Bone marrow (tissue), 2 donors: ENCODE measurements around the gene OR52I2.

ENCODE experiments used
- DNase-seq, 2 donors: peaks; one replicate each; lab custom pipeline; 2025; lab: John Stamatoyannopoulos, UW

Gene OR52I2

DNA sequence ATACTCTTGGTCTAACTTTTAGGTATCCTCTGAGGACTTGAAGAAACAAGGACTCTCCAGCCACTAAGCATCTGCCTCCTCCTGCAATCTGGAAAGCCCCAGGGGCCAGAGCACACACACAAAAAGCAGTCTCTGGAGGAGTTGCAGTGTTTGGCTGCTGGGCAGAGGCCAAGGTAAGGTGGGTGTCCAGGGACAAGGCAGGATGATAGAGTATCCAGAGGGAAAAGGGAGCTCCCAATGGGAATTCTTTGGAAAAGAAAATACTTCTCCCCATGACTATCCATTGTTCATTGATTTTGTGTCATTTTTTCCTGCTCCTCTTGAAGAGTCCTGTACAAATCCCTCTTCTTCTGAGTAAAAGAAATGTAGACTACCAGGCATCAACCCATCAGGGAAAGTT, at the start of gene OR52I2:
Gene OR52I2 (plus strand): TSS at position 301 of the 400 bp plus-strand sequence.
- DNase-seq: no peak

GRCh38 chr11:4539603-4540219, 41.8 kb upstream of the OR52I2 start:
- peak; percentile 5 to 31 for DNase-seq

DNA sequence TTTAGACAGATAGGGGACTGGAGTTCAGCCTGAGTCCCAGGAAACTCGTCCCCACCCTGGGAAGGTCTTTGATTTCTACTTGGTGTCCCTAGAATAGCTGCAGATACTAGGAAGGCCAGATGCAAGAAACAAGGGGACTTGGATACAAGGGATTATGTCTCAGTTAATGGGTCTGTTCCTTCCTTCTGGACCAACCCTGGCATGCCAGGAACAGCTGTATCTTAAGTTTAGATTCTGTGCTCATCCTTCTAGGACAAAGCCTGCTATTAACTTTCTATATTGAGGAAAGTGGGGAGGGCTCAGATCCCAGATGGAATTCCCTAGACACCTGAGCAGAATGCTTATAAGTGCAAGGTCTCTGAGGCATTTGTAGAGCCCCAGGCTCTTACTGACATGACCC, 40.5 kb upstream of the OR52I2 start:
- DNase-seq: no peak

GRCh38 chr11:4543561-4543960, 38.0 kb upstream of the OR52I2 start:
- no peak for DNase-seq

DNA sequence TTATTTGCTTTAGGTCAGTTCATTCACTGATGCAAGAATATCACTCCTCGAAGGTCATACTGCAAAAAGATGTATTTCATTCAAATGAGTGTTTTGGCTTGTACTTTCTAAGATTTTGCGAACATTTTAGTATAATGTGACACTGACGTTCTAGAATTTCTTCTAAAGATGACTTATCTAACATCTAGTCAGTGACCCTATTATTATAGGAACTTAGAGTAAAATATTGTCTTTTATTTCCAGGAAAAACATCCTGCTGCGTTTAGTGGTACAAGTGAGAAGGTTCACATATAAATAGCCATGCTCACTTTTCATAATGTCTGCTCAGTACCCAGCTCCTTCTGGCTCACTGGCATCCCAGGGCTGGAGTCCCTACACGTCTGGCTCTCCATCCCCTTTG, 36.7 kb upstream of the OR52I2 start, which contains the start of gene OR52M1:
Gene OR52M1 (plus strand): TSS at position 301 of the 400 bp plus-strand sequence. CDS start 0 bp downstream, at position 301.
- no peak for DNase-seq

- DNase-seq: no peak
Measured at GRCh38 chr11:4546878-4547277, 34.7 kb upstream of the OR52I2 start.

- DNase-seq: no peak
Measured at GRCh38 chr11:4547416-4547815, 34.1 kb upstream of the OR52I2 start.

DNA sequence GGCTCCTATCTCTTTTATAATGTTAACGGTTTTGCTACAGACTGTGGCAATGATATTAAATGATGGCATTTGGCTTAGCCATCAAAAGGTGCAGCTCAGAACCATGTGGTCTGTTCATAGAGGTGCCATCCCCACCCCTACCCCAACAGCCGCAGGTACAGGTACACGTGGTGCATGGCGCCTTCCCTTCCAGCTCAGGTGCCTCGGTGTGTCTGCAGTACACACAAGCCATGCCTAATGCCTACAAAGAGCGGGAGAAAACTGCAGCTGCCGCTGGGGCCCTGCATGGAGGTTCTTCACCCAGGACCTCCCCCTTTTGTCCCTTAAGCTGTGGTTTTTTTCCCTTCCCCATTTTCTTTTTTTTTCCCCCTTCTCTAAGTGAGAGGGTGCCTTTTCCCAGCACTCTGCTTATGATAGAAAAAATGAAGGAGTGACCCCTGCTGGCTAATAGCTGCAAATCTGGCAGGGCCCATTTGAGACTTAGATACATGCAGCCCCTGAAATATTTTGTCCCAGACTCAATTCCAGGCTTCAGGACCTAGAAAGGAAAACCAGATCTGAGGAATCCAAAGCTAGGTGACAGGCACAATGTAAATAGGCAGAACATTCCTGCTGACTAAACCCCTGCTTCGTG, 30.1 kb upstream of the OR52I2 start:
- DNase-seq: no peak

DNA sequence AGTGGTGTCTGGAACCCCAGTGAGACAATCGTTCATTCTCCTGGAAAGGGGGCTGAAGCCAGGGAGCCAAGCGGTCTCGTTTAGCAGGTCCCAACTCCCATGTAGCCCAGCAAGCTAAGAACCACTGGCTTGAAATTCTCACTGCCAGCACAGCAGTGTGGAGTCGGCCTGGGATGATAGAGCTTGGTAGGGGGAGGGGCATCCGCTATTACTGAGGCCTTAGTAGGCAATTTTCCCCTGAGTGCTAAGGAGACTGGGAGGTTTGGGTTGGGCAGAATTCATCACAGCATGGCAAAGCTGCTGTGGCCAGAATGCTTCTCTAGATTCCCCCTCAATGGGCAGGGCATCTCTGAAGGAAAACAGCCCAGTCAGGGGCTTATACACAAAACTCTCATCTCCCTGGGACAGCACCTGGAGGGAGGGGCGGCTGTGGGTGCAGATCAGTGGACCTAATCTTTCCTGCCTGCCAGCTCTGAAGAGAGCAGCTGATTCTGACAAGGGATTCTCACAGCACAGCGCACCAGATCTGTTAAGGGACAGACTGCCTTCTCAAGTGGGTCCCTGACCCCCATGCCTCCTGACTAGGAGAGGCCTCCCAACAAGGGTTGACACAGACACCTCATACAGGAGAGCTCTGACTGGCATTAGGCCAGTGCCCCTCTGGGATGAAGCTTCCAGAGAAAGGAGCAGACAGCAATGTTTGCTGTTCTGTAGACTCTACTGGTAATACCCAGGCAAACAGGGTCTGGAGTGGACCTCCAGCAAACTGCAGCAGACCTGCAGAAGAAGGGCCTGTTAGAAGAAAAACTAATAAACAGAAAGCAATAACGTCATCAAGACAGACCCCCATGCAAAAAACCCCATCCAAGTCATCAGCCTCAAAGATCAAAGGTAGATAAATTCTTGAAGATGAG, 21.8 kb upstream of the OR52I2 start:
- no peak for DNase-seq

GRCh38 chr11:4560467-4560866, 21.1 kb upstream of the OR52I2 start:
- DNase-seq: no peak

DNA sequence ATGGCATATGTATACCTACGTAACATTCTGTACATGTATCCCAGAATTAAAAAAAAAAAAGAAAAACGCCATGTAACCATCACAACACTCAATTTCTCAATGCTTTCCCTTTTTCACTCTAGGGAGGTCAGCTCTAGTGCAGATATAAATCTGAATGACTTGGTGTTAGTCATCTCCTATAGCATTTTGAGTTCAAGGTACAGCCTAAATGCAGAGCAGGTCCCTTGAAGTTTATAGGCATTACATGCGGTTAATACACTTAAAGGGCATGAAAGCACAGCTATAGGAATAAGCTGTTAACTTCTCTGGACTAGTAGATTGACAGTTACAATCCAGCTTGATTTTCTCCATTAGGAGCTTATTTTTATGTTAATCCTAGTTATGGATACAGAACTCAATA, 16.2 kb upstream of the OR52I2 start:
- DNase-seq: no peak

DNA sequence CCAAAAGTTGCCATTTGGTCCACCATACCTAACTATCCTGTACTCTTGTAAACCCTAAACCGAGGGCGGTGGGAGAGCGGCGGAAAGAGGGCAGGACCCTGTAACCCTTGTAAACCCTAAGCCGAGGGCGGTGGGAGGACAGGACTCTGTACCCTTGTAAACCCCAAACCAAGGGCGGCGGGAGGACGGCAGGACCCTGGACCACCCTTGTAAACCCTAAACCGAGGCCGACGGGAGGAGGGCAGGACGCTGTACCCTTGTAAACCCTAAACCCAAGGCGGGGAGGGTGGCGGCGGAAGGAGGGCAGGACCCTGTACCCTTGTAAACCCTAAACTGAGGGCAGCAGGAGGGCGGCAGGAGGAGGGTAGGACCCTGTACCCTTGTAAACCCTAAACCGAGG, 12.5 kb upstream of the OR52I2 start:
- DNase-seq: no peak

- DNase-seq: no peak
Measured at GRCh38 chr11:4576880-4577279, 4.7 kb upstream of the OR52I2 start.

DNA sequence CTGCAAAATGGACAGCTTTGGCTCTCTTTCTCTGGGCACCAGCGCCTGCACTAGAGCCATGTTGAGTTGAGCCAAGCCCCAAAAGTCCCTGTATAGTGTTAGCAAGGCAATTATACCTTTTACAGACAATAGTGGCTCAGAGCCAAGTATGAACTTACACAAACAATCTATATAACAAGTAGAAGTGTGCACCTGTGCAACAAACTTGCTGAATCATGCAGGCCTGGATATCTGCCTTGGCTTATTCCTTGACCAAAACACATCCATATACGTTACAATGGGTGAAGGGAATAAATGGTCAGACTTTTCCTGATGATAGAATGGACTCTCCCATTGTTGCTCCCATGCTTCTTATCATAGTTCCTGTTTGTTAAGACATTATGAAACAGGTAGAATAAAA, 3.8 kb upstream of the OR52I2 start:
- no peak for DNase-seq

DNA sequence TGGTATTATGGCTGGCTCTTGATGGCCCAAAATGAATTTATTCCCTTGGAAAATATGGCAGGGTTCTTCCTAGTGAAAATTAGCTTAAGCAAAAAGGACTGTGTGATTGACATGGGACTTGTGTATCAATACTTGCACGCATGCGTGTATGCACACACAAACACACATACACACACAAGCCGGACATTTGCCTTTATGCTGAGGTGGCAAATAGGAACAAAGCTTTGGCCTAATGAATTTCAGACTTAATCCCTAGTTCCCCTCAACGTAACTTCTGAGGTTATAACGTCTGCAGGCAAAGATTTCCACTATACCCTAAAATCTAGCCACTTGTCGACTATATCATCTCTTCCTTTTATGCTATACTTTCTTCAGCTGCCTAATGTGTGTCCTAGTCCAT, 2.9 kb upstream of the OR52I2 start:
- DNase-seq: no peak

GRCh38 chr11:4580124-4580523, 1.4 kb upstream of the OR52I2 start:
- DNase-seq: no peak

DNA sequence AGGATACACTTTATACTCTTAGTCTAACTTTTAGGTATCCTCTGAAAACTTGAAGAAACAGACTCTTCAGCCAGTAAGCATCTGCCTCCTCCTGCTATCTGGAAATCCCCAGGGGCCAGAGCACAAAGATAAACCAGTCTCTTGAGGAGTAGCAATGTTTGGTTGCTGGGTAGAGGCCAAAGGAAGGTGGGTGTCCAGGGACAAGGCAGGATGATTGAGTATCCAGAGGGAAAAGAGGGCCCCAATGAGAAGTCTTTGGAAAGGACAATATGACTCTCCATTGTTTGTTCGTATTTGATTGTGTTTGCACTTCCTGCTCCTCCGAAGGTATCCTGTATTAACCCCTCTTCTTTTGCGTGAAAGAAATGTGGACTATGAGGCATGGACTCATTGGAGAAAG, 7.5 kb downstream of the OR52I2 start:
- DNase-seq: no peak

DNA sequence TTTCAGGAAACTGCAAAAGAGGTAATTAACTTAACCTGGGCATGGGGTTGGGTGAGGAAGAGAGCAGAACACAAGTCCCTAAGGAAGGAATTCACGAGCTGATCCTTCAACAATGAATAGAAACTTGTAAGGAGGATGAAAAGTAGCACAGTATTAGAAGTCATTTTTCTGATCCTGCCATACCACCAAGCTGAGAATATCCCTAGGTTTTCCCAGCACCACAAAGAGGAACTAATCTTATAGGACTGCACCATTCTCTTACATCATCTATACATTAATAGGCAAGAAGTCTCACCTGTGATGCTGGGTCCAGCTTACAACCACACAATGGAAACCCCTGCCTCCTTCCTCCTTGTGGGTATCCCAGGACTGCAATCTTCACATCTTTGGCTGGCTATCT, 12.2 kb downstream of the OR52I2 start, which contains the start of gene OR52I1:
Gene OR52I1 (plus strand): TSS at position 301 of the 400 bp plus-strand sequence. CDS start 0 bp downstream, at position 301.
- DNase-seq: no peak

- DNase-seq: no peak
Measured at GRCh38 chr11:4605057-4605456, 23.5 kb downstream of the OR52I2 start.

DNA sequence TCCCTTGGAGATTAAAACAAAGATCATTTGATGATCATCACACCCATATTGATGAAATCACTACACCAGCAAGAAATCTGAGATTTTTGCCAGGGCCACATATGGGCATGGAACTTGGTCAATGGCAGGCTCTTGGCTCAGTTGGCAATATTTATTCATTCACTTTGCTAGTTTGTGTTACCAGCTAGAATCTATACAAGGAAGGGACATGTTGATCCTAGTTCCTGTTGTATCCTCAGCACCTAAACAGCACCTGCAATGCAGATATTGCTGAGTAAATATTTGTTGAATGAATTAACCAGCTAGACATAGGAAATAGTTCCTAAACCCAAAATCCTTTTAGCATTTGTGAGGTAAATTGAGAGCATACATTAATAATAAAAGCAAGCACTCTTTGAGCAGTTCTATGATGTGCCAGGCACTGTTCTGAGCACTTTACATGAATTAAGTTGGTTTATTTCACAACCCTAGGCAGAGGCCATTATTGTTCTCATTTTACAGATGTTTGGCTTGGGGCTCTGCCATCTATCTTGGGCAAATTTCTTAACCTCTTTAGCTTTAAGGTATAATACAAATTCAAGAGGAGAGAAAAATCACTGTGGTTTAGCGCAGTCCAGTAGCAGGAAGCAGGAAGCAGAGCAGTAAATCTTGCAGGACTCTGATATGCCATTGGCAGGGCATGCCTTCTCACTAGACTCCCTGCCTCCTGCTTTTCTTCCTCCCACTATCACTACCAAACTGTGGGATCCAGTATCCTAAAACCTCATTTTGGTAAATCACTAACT, 24.9 kb downstream of the OR52I2 start:
- DNase-seq: no peak

GRCh38 chr11:4607096-4607495, 25.6 kb downstream of the OR52I2 start:
- DNase-seq: no peak
